ENCODE data around the gene WDR4.

Gene WDR4

GRCh38 chr21:42864286-42864685, 15.1 kb downstream of the WDR4 start:
- no peak for DNase-seq (ENCODE audit: low spot score in 2 of 2)
- H3K4me3 Mint-ChIP-seq, result no peak overlapping the region

GRCh38 chr21:42863504-42863870, 15.9 kb downstream of the WDR4 start:
- no peaks in the 10 kb centered on the region for H3K9me3 Mint-ChIP-seq
- peaks cover 8% of the 10 kb centered on the region for H3K4me1 Mint-ChIP-seq
- no peaks in the 10 kb centered on the region for H3K27me3 Mint-ChIP-seq
- no peak overlapping the region for H3K4me3 Mint-ChIP-seq
- ATAC-seq (ENCODE audit: low read depth), result no peak
- DNase-seq (ENCODE audit: low spot score in 2 of 2), result no peak
- peaks cover 25% of the 10 kb centered on the region for H3K36me3 Mint-ChIP-seq
- peak overlapping the region; percentile 78 for H3K27ac Mint-ChIP-seq

More at GRCh38 chr21:42864286-42864685, 15.1 kb downstream of the WDR4 start:
- Mint-ChIP-seq H3K27ac (no peak overlapping the region), H3K9me3 (no peaks in the 10 kb centered on the region), H3K36me3 (peaks cover 21% of the 10 kb centered on the region), H3K27me3 (no peaks in the 10 kb centered on the region), H3K4me1 (peaks cover 6% of the 10 kb centered on the region)
- ATAC-seq (ENCODE audit: low read depth), result no peak

- Mint-ChIP-seq H3K36me3 (peaks cover 22% of the 10 kb centered on the region), H3K27me3 (no peaks in the 10 kb centered on the region), H3K9me3 (no peaks in the 10 kb centered on the region), H3K4me3 (no peak overlapping the region), H3K4me1 (peaks cover 8% of the 10 kb centered on the region), H3K27ac (peak overlapping the region; percentile 78)
- ATAC-seq (ENCODE audit: low read depth) (no peak), DNase-seq (ENCODE audit: low spot score in 2 of 2) (no peak)
These were observed 16.4 kb downstream of the WDR4 start for GRCh38 chr21:42862774-42863503.

- peaks cover 25% of the 10 kb centered on the region for H3K36me3 Mint-ChIP-seq
- DNase-seq (ENCODE audit: low spot score in 2 of 2) (no peak), ATAC-seq (ENCODE audit: low read depth) (no peak)
- H3K4me1 Mint-ChIP-seq, result peaks cover 8% of the 10 kb centered on the region
- no peak overlapping the region for H3K4me3 Mint-ChIP-seq
- no peak overlapping the region for H3K27ac Mint-ChIP-seq
- H3K27me3 Mint-ChIP-seq, result no peaks in the 10 kb centered on the region
- no peaks in the 10 kb centered on the region for H3K9me3 Mint-ChIP-seq
These were observed 17.4 kb downstream of the WDR4 start for GRCh38 chr21:42861848-42862400.

GRCh38 chr21:42861311-42861847, 18.0 kb downstream of the WDR4 start:
- Mint-ChIP-seq H3K27ac (no peak overlapping the region), H3K36me3 (peaks cover 27% of the 10 kb centered on the region), H3K4me1 (peaks cover 8% of the 10 kb centered on the region), H3K9me3 (no peaks in the 10 kb centered on the region), H3K27me3 (no peaks in the 10 kb centered on the region), H3K4me3 (no peak overlapping the region)
- DNase-seq (ENCODE audit: low spot score in 2 of 2) (no peak), ATAC-seq (ENCODE audit: low read depth) (no peak)

- Mint-ChIP-seq H3K36me3 (peaks cover 23% of the 10 kb centered on the region), H3K4me1 (peaks cover 8% of the 10 kb centered on the region), H3K27ac (no peak overlapping the region), H3K4me3 (no peak overlapping the region), H3K9me3 (no peaks in the 10 kb centered on the region), H3K27me3 (no peaks in the 10 kb centered on the region)
- ATAC-seq (ENCODE audit: low read depth) (no peak), DNase-seq (ENCODE audit: low spot score in 2 of 2) (no peak)
These were observed 19.0 kb downstream of the WDR4 start for GRCh38 chr21:42860345-42860744.

GRCh38 chr21:42859891-42860230, 19.5 kb downstream of the WDR4 start:
- Mint-ChIP-seq H3K36me3 (peaks cover 23% of the 10 kb centered on the region), H3K4me1 (peaks cover 8% of the 10 kb centered on the region), H3K9me3 (no peaks in the 10 kb centered on the region), H3K4me3 (no peak overlapping the region), H3K27ac (no peak overlapping the region), H3K27me3 (no peaks in the 10 kb centered on the region)
- no peak for DNase-seq (ENCODE audit: low spot score in 2 of 2)
- no peak for ATAC-seq (ENCODE audit: low read depth)

GRCh38 chr21:42858957-42859890, 20.1 kb downstream of the WDR4 start:
- no peak for ATAC-seq (ENCODE audit: low read depth)
- DNase-seq (ENCODE audit: low spot score in 2 of 2), result no peak
- no peak overlapping the region for H3K4me3 Mint-ChIP-seq
- peaks cover 5% of the 10 kb centered on the region for H3K4me1 Mint-ChIP-seq
- H3K36me3 Mint-ChIP-seq, result peaks cover 23% of the 10 kb centered on the region
- H3K9me3 Mint-ChIP-seq, result no peaks in the 10 kb centered on the region
- no peak overlapping the region for H3K27ac Mint-ChIP-seq
- H3K27me3 Mint-ChIP-seq, result no peaks in the 10 kb centered on the region

- Mint-ChIP-seq H3K9me3 (no peaks in the 10 kb centered on the region), H3K27ac (peak overlapping the region; percentile 55), H3K4me1 (peaks cover 5% of the 10 kb centered on the region), H3K36me3 (peaks cover 23% of the 10 kb centered on the region), H3K4me3 (no peak overlapping the region), H3K27me3 (no peaks in the 10 kb centered on the region)
- DNase-seq (ENCODE audit: low spot score in 2 of 2), result no peak
- ATAC-seq (ENCODE audit: low read depth), result no peak
These were observed 21.0 kb downstream of the WDR4 start for GRCh38 chr21:42858185-42858847.

GRCh38 chr21:42857216-42857615, 22.1 kb downstream of the WDR4 start:
- peak overlapping the region; percentile 55 for H3K27ac Mint-ChIP-seq
- no peak for ATAC-seq (ENCODE audit: low read depth)
- peaks cover 15% of the 10 kb centered on the region for H3K36me3 Mint-ChIP-seq
- H3K9me3 Mint-ChIP-seq, result no peaks in the 10 kb centered on the region
- no peaks in the 10 kb centered on the region for H3K27me3 Mint-ChIP-seq
- no peak for DNase-seq (ENCODE audit: low spot score in 2 of 2)
- H3K4me3 Mint-ChIP-seq, result no peak overlapping the region
- peaks cover 2% of the 10 kb centered on the region for H3K4me1 Mint-ChIP-seq

- DNase-seq (ENCODE audit: low spot score in 2 of 2) (no peak), ATAC-seq (ENCODE audit: low read depth) (no peak)
- Mint-ChIP-seq H3K27ac (no peak overlapping the region), H3K27me3 (no peaks in the 10 kb centered on the region), H3K36me3 (peaks cover 19% of the 10 kb centered on the region), H3K4me1 (peaks cover 2% of the 10 kb centered on the region), H3K9me3 (no peaks in the 10 kb centered on the region), H3K4me3 (no peak overlapping the region)
These were observed 23.4 kb downstream of the WDR4 start for GRCh38 chr21:42855937-42856335.

GRCh38 chr21:42855171-42855936, 24.0 kb downstream of the WDR4 start:
- peaks cover 2% of the 10 kb centered on the region for H3K4me1 Mint-ChIP-seq
- H3K27ac Mint-ChIP-seq, result no peak overlapping the region
- no peak overlapping the region for H3K4me3 Mint-ChIP-seq
- DNase-seq (ENCODE audit: low spot score in 2 of 2), result no peak
- H3K27me3 Mint-ChIP-seq, result no peaks in the 10 kb centered on the region
- H3K9me3 Mint-ChIP-seq, result no peaks in the 10 kb centered on the region
- ATAC-seq (ENCODE audit: low read depth), result no peak
- peaks cover 19% of the 10 kb centered on the region for H3K36me3 Mint-ChIP-seq

All from memory B cell (primary cell).